KOPT-K1 (cell line): ENCODE measurements around the gene TFPI.
"Not testable (repeated sequence)": the region's sequence is repeated elsewhere in the genome, so short reads cannot be mapped to it uniquely, and the experiment has no call there.

Experiments used
- H3K27ac ChIP-seq: fragments of 200-600 bp; sonication (generic); 2 replicates; pipeline ENCODE4 v1.5.1; 2016; ENCODE audit warnings: antibody characterized with exemption, mild to moderate bottlenecking, low read depth, low read length; ENCODE audit not compliant: poor library complexity, severe bottlenecking
- H3K36me3 ChIP-seq: fragments of 200-600 bp; sonication (generic); 2 replicates; pipeline ENCODE4 v1.5.1; 2017; ENCODE audit warnings: antibody characterized with exemption, mild to moderate bottlenecking, low read length, moderate library complexity; ENCODE audit not compliant: insufficient read depth
- H3K9me3 ChIP-seq: fragments of 200-600 bp; sonication (generic); 2 replicates; pipeline ENCODE4 v1.5.1; 2017; ENCODE audit warnings: antibody characterized with exemption, low read length, mild to moderate bottlenecking; ENCODE audit not compliant: insufficient read depth, poor library complexity, severe bottlenecking

The TFPI gene

GRCh38 chr2:187525163-187525900 is 28.9 kb downstream of the TFPI start:
- Histone ChIP-seq H3K36me3 (no peaks in the 10 kb centered on the region), H3K27ac (no peak overlapping the region), H3K9me3 (no peaks in the 10 kb centered on the region)

DNA sequence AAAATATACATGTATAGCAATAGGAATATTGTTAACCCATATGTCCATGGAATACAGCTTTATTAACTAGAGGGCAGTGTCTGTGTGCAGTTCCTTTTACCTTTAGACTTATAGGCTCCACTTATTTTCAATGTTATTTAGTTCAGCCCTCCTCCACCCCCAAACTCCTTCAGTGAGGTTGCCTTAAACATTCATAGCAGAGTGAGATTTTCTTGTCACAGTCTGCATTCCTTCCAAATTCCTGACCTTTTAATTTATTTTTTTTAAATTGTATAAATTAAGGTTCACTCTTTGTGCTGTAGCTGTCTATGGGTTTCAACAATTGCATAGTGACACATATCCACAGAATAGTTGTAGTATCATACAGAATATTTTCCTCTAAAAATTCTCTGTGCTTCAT is 30.9 kb downstream of the TFPI start:
- no peaks in the 10 kb centered on the region for H3K36me3 ChIP-seq
- H3K27ac ChIP-seq: no peak overlapping the region
- no peaks in the 10 kb centered on the region for H3K9me3 ChIP-seq

DNA sequence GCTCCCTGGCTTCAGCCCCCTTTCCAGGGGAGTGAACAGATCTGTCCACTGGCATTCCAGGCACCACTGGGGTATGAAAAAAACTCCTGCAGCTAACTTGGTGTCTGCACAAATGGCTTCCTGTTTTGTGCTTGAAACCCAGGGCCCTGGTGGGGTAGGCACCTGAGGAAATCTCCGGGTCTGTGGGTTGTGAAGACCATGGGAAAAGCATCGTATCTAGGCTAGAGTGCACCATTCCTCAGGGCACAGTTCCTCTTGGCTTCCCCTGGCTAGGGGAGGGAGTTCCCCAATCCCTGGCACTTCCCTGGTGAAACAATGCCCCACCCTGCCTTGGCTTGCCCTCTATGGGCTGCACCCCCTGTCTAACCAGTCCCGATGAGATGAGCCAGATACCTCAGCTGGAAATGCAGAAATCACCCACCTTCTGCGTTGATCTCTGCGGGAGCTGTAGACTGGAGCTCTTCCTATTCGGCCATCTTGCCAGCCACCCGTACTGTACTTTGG is 34.1 kb downstream of the TFPI start:
- Histone ChIP-seq H3K27ac (no peak overlapping the region), H3K36me3 (no peaks in the 10 kb centered on the region)

DNA sequence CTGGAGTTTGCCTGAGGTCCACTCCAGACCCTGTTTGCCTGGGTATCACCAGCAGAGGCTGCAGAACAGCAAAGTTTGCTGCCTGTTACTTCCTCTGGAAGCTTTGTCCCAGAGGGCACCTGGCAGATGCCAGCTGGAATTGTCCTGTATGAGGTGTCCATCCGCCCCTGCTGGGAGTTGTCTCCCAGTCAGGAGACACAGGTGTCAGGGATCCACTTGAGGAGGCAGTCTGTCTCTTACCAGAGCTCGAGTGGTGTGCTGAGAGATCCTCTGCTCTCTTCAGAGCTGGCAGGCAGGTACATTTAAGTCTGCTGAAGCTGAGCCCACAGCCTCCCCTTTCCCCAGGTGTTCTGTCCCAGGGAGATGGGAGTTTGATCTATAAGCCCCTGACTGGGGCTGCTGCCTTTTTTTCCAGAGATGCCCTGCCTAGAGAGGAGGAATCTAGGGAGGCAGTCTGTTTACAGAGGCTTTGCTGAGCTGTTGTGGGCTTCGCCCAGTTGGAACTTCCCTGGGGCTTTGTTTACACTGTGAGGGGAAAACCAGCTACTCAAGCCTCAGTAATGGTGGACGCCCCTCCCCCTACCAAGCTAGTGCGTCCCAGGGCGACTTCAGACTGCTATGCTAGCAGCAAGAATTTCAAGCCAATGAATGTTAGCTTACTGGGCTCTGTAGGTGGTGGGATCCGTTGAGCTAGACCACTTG is 34.7 kb downstream of the TFPI start:
- Histone ChIP-seq H3K36me3 (no peaks in the 10 kb centered on the region), H3K27ac (no peak overlapping the region), H3K9me3 (no peaks in the 10 kb centered on the region)

More for the DNA sequence above, 34.1 kb downstream of the TFPI start:
- no peaks in the 10 kb centered on the region for H3K9me3 ChIP-seq

- not testable (repeated sequence) for H3K27ac ChIP-seq, H3K9me3 ChIP-seq, H3K36me3 ChIP-seq
Measured at GRCh38 chr2:187517750-187518361, 36.4 kb downstream of the TFPI start.

GRCh38 chr2:187516630-187517510 is 37.4 kb downstream of the TFPI start:
- H3K36me3 ChIP-seq, H3K9me3 ChIP-seq, H3K27ac ChIP-seq: not testable (repeated sequence)

DNA sequence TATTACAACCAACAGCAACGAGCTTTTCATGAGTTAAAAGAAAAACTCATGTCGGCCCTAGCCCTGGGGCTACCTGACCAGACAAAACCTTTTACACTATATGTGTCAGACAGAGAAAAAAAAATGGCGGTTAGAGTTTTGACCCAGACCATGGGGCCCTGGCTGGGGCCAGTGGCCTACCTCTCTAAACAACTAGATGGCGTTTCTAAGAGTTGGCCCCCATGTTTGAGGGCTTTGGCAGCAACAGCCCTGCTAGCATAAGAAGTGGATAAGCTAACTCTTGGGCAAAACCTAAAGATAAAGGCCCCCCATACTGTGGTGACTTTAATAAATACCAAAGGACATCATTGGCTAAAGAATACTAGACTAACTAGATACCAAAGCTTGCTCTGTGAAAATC is 39.3 kb downstream of the TFPI start:
- no peaks in the 10 kb centered on the region for H3K36me3 ChIP-seq
- H3K27ac ChIP-seq: no peak overlapping the region
- H3K9me3 ChIP-seq: no peaks in the 10 kb centered on the region

DNA sequence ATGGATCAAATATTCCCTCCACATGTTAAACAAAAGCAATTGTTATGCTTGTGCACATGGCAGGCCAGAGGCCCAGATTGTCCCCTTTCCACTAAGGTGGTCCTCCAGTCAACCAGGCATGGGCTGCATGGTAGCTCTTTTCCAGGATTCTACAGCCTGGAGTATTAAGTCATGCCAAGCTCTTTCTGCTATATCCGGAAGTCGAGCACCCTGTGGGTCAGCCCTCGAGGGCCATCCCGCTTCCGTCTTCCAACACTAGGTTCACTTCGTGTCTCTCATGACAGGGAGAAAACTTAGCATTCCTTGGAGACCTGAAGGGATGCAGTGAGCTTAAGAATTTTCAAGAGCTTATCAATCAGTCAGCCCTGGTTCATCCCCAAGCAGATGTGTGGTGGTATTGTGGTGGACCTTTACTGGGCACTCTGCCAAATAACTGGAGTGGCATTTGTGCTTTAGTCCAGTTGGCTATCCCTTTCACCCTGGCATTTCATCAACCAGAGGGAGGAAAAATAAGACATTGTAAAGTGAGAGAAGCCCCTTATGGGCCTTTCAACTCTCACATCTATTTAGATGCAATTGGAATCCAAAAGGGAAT is 39.9 kb downstream of the TFPI start:
- H3K36me3 ChIP-seq, H3K9me3 ChIP-seq, H3K27ac ChIP-seq: not testable (repeated sequence)

- not testable (repeated sequence) for H3K36me3 ChIP-seq, H3K27ac ChIP-seq, H3K9me3 ChIP-seq
Measured at GRCh38 chr2:187513460-187514234, 40.6 kb downstream of the TFPI start.

- Histone ChIP-seq H3K27ac (no peak overlapping the region), H3K9me3 (no peaks in the 10 kb centered on the region), H3K36me3 (no peaks in the 10 kb centered on the region)
Measured at GRCh38 chr2:187511356-187512315, 42.6 kb downstream of the TFPI start.

DNA sequence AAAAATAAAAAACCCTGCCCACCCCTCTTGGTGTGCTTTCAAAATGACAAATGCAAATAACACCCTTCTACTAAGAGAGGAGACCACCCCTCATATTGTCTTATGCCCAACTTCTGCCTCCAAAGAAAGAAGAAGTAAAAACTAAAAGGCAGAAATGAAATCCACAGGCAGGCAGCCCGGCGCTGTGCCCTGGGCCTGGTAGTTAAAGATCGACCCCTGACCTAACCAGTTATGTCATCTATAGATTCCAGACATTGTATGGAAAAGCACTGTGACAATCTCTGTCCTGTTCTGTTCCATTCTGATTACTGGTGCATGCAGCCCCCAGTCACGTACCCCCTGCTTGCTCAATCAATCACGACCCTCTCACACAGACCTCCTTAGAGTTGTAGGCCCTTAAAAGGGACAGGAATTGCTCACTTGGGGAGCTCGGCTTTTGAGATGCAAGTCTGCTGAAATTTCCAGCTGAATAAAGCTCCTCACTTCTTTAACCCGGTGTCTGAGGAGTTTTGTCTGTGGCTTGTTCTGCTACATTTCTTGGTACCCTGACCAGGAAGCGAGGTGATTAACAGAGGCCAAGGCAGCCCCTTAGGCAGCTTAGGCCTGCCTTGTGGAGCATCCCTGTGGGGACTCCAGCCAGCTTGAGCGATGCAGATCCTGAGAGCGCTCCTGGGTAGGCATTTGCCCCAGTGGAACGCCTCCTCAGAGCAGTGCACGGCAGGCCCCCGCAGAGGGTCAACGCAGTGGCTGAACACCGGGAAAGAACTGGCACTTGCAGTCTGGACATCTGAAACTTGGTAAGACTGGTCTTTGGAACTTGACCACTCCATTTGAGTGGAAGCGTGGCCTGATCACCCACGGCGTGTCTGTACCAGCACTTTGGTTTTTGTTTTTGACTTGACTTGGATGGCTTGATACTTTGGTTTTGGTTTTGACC is 43.5 kb downstream of the TFPI start:
- not testable (repeated sequence) for H3K27ac ChIP-seq, H3K36me3 ChIP-seq, H3K9me3 ChIP-seq

DNA sequence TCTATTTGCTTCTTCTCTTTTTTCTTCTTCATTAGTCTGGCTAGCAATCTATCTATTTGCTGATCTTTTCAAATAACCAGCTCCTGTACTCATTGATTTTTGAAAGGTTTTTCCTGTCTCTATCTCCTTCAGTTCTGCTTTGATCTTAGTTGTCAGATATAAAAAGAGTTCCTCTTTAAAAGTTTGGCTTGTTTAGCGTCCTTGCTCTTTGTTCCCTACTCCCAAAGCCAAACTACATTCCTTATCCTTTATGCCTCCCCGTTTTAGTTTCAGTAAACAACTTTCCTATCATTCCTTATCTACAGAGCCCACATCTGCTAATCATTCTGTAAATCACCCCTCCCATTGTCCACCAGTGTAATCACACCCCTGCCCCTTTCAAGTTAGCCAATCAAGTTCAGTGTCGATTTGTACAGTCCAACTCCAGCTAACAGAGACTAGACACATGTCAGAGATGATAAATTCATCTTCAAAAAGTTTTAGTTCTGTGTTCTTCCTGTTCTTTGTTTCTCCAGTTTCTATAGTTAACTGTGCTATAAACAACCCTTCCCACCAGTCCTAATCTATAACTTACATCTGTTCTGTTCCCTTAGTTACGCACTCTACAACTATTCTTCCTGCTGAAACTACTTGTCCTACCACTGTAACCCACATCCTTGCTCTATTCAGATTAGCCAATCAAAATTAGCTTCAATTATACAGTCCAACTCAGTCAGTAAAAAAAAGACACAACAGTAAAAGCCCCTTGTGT is 44.4 kb downstream of the TFPI start:
- H3K27ac ChIP-seq: no peak overlapping the region
- H3K9me3 ChIP-seq: no peaks in the 10 kb centered on the region
- no peaks in the 10 kb centered on the region for H3K36me3 ChIP-seq
